GM18867 (cell line): ENCODE results near the gene TNFRSF4.
"Not testable (repeated sequence)": the region's sequence is repeated elsewhere in the genome, so short reads cannot be mapped to it uniquely, and the experiment has no call there.

Experiments used
- ATAC-seq: cut with Tn5 transposase; IDR thresholded peaks from one replicate; pipeline ENCODE4 v1.9.1; 2021; ENCODE audit warnings: mild to moderate bottlenecking, moderate library complexity; ENCODE audit not compliant: unreplicated experiment

TNFRSF4 gene

GRCh38 chr1:1183833-1184775 is 29.8 kb downstream of the TNFRSF4 start:
- ATAC-seq: no peak

- no peak for ATAC-seq
These were observed 30.7 kb downstream of the TNFRSF4 start for GRCh38 chr1:1183221-1183747.

GRCh38 chr1:1182491-1183220 is 31.3 kb downstream of the TNFRSF4 start:
- ATAC-seq: no peak

- ATAC-seq: no peak
These were observed 32.0 kb downstream of the TNFRSF4 start for GRCh38 chr1:1181938-1182410.

- ATAC-seq: no peak
These were observed 32.6 kb downstream of the TNFRSF4 start for GRCh38 chr1:1181129-1181937.

GRCh38 chr1:1179983-1180861 is 33.7 kb downstream of the TNFRSF4 start:
- ATAC-seq: no peak

GRCh38 chr1:1179346-1179982 is 34.5 kb downstream of the TNFRSF4 start:
- no peak for ATAC-seq

GRCh38 chr1:1178794-1179331 is 35.1 kb downstream of the TNFRSF4 start:
- no peak for ATAC-seq

GRCh38 chr1:1177452-1178206 is 36.3 kb downstream of the TNFRSF4 start:
- ATAC-seq: no peak

GRCh38 chr1:1176931-1177330 is 37.0 kb downstream of the TNFRSF4 start:
- ATAC-seq: no peak

- not testable (repeated sequence) for ATAC-seq
These were observed 37.7 kb downstream of the TNFRSF4 start for GRCh38 chr1:1176063-1176761.

GRCh38 chr1:1175221-1176062 is 38.5 kb downstream of the TNFRSF4 start:
- ATAC-seq: no peak

- no peak for ATAC-seq
These were observed 40.0 kb downstream of the TNFRSF4 start, which contains the start of gene TTLL10 for GRCh38 chr1:1173793-1174415. Gene TTLL10 (plus strand): TSS chr1:1173880. CDS start chr1:1179216, 5,336 bp downstream.

- ATAC-seq: no peak
These were observed 40.7 kb downstream of the TNFRSF4 start for GRCh38 chr1:1173061-1173792.

- no peak for ATAC-seq
These were observed 42.2 kb downstream of the TNFRSF4 start for GRCh38 chr1:1171546-1172340.
